IPS-20b (cell line): ENCODE results near the gene VWA1.
A peak's percentile ranks its signal among the peaks of the same experiment; 100 is the strongest.
"Not testable (repeated sequence)": the region's sequence is repeated elsewhere in the genome, so short reads cannot be mapped to it uniquely, and the experiment has no call there.

Experiments
- H3K27ac ChIP-seq: one replicate; pipeline ENCODE4 v1.5.1; 2013; ENCODE audit warnings: low read length
- H3K27me3 ChIP-seq: 2 replicates; pipeline ENCODE4 v1.6.1; 2013; ENCODE audit warnings: mild to moderate bottlenecking, low read length, inconsistent platforms; ENCODE audit not compliant: insufficient read depth
- H3K36me3 ChIP-seq: 2 replicates; pipeline ENCODE4 v1.6.1; 2013; ENCODE audit warnings: low read depth, mild to moderate bottlenecking, inconsistent platforms, low read length, moderate library complexity; ENCODE audit not compliant: insufficient read depth
- H3K4me1 ChIP-seq: 2 replicates; pipeline ENCODE4 v1.6.1; 2013; ENCODE audit warnings: mild to moderate bottlenecking, control low read depth, inconsistent platforms, low read length, moderate library complexity; ENCODE audit not compliant: insufficient read depth
- H3K4me3 ChIP-seq: 2 replicates; pipeline ENCODE4 v1.5.1; 2013; ENCODE audit warnings: mild to moderate bottlenecking, low read length, inconsistent platforms
- H3K9ac ChIP-seq: 2 replicates; pipeline ENCODE4 v1.6.1; 2013; ENCODE audit warnings: low read depth, mild to moderate bottlenecking, inconsistent platforms, low read length, moderate library complexity
- H3K9me3 ChIP-seq: 2 replicates; pipeline ENCODE4 v1.6.1; 2013; ENCODE audit warnings: mild to moderate bottlenecking, low read depth, low read length, inconsistent platforms; ENCODE audit not compliant: insufficient read depth

Gene VWA1

GRCh38 chr1:1406821-1407635 lies 28.5 kb upstream of the VWA1 start, which contains the start of gene MRPL20:
Gene MRPL20, minus strand, starts transcription at chr1:1407293. Its CDS starts 76 bp downstream, at chr1:1407217.
- H3K4me1 ChIP-seq: peaks cover 12% of the 10 kb centered on the region; the same call in 1 of the 2 replicates
- H3K4me3 ChIP-seq: peak within 1 kb of the TSS; percentile 97
- H3K27me3 ChIP-seq: no peaks in the 10 kb centered on the region
- peak within 1 kb of the TSS; percentile 75 for H3K27ac ChIP-seq
- peak within 1 kb of the TSS; percentile 98 for H3K9ac ChIP-seq
- peaks cover 5% of the 10 kb centered on the region; the same call in 1 of the 2 replicates for H3K9me3 ChIP-seq
- peaks cover 50% of the 10 kb centered on the region for H3K36me3 ChIP-seq

- H3K9me3 ChIP-seq: peaks cover 11% of the 10 kb centered on the region; the same call in 1 of the 2 replicates
- H3K27me3 ChIP-seq: no peaks in the 10 kb centered on the region
- H3K4me3 ChIP-seq: peak overlapping the region; percentile 97
- peak overlapping the region; percentile 98 for H3K9ac ChIP-seq
- peak overlapping the region; percentile 75 for H3K27ac ChIP-seq
- H3K36me3 ChIP-seq: peaks cover 43% of the 10 kb centered on the region
- peaks cover 12% of the 10 kb centered on the region; the same call in 1 of the 2 replicates for H3K4me1 ChIP-seq
These were observed 27.7 kb upstream of the VWA1 start for GRCh38 chr1:1407636-1408318.

- H3K4me3 ChIP-seq: peak overlapping the region; percentile 47; the same call in 1 of the 2 replicates
- H3K27ac ChIP-seq, H3K27me3 ChIP-seq: not testable (repeated sequence)
- H3K4me1 ChIP-seq: peaks cover 12% of the 10 kb centered on the region; the same call in 1 of the 2 replicates
- H3K9ac ChIP-seq: peak overlapping the region; percentile 98
- peaks cover 19% of the 10 kb centered on the region for H3K36me3 ChIP-seq
- H3K9me3 ChIP-seq: peaks cover 11% of the 10 kb centered on the region; the same call in 1 of the 2 replicates
These were observed 25.3 kb upstream of the VWA1 start for GRCh38 chr1:1410238-1410637.

GRCh38 chr1:1411626-1412025 lies 23.9 kb upstream of the VWA1 start:
- H3K4me3 ChIP-seq: no peak overlapping the region
- H3K27me3 ChIP-seq: no peaks in the 10 kb centered on the region
- H3K4me1 ChIP-seq: peaks cover 12% of the 10 kb centered on the region; the same call in 1 of the 2 replicates
- no peak overlapping the region for H3K27ac ChIP-seq
- H3K9ac ChIP-seq: no peak overlapping the region
- H3K36me3 ChIP-seq: peaks cover 9% of the 10 kb centered on the region
- peaks cover 11% of the 10 kb centered on the region; the same call in 1 of the 2 replicates for H3K9me3 ChIP-seq

- H3K27me3 ChIP-seq, H3K4me3 ChIP-seq, H3K9ac ChIP-seq, H3K36me3 ChIP-seq, H3K27ac ChIP-seq: not testable (repeated sequence)
- Histone ChIP-seq H3K9me3 (peaks cover 11% of the 10 kb centered on the region; the same call in 1 of the 2 replicates), H3K4me1 (peaks cover 12% of the 10 kb centered on the region; the same call in 1 of the 2 replicates)
These were observed 23.1 kb upstream of the VWA1 start for GRCh38 chr1:1412311-1412902.

GRCh38 chr1:1415751-1416150 lies 19.7 kb upstream of the VWA1 start:
- no peaks in the 10 kb centered on the region for H3K36me3 ChIP-seq
- no peak overlapping the region for H3K4me3 ChIP-seq
- peaks cover 12% of the 10 kb centered on the region; the same call in 1 of the 2 replicates for H3K27me3 ChIP-seq
- peaks cover under 1% of the 10 kb centered on the region; the same call in 1 of the 2 replicates for H3K4me1 ChIP-seq
- peaks cover 11% of the 10 kb centered on the region; the same call in 1 of the 2 replicates for H3K9me3 ChIP-seq
- H3K27ac ChIP-seq: no peak overlapping the region
- no peak overlapping the region for H3K9ac ChIP-seq

- not testable (repeated sequence) for H3K27ac ChIP-seq, H3K9me3 ChIP-seq, H3K9ac ChIP-seq, H3K4me1 ChIP-seq, H3K36me3 ChIP-seq, H3K4me3 ChIP-seq
- H3K27me3 ChIP-seq: peaks cover 12% of the 10 kb centered on the region; the same call in 1 of the 2 replicates
These were observed 18.1 kb upstream of the VWA1 start for GRCh38 chr1:1417396-1417795.

- not testable (repeated sequence) for H3K27ac ChIP-seq, H3K4me3 ChIP-seq, H3K9me3 ChIP-seq, H3K9ac ChIP-seq, H3K36me3 ChIP-seq
- Histone ChIP-seq H3K27me3 (peaks cover 12% of the 10 kb centered on the region; the same call in 1 of the 2 replicates), H3K4me1 (peaks cover 11% of the 10 kb centered on the region)
These were observed 17.5 kb upstream of the VWA1 start for GRCh38 chr1:1417825-1418463.

- Histone ChIP-seq H3K4me3 (no peak overlapping the region), H3K9me3 (no peaks in the 10 kb centered on the region), H3K9ac (no peak overlapping the region), H3K4me1 (peaks cover 15% of the 10 kb centered on the region), H3K27me3 (peaks cover 12% of the 10 kb centered on the region; the same call in 1 of the 2 replicates), H3K27ac (no peak overlapping the region), H3K36me3 (no peaks in the 10 kb centered on the region)
These were observed 16.8 kb upstream of the VWA1 start for GRCh38 chr1:1418464-1419362.

- Histone ChIP-seq H3K9me3 (no peaks in the 10 kb centered on the region), H3K4me1 (peaks cover 15% of the 10 kb centered on the region), H3K36me3 (no peaks in the 10 kb centered on the region), H3K4me3 (no peak overlapping the region), H3K27ac (no peak overlapping the region), H3K27me3 (peaks cover 12% of the 10 kb centered on the region; the same call in 1 of the 2 replicates), H3K9ac (0 out of 2 replicates have a peak overlapping the region, but pooled peaks have one; percentile 27)
These were observed 16.1 kb upstream of the VWA1 start for GRCh38 chr1:1419363-1419812.
